HepG2 (cell line): Measurements from ENCODE around the gene MINDY1. TPM values are rescaled to one million over a fixed set of nuclear protein-coding genes. Genes with fewer than 3 reads are reported as not detected.

Experiments
- AKAP8 ChIP-seq: sonication (generic); formaldehyde crosslinking; IDR thresholded peaks from 2 replicates; pipeline ENCODE4 v1.5.1; 2020; ENCODE audit warnings: mild to moderate bottlenecking, missing genetic modification reagents
- BORCS8-MEF2B ChIP-seq: sonication (generic); formaldehyde crosslinking; IDR thresholded peaks from 2 replicates; pipeline ENCODE4 v1.8.0; 2022; ENCODE audit warnings: mild to moderate bottlenecking, missing genetic modification reagents
- CC2D1A ChIP-seq: sonication (generic); formaldehyde crosslinking; IDR thresholded peaks from 2 replicates; pipeline ENCODE4 v1.8.1; 2023; ENCODE audit warnings: mild to moderate bottlenecking, missing genetic modification reagents
- ETV6 ChIP-seq: sonication (generic); formaldehyde crosslinking; conservative IDR thresholded peaks from 2 replicates; pipeline ENCODE4 v1.4.0; 2020; ENCODE audit warnings: missing genetic modification reagents
- HMG20B ChIP-seq: conservative IDR thresholded peaks from 2 replicates; pipeline ENCODE4 v1.6.1; 2016; ENCODE audit warnings: missing genetic modification reagents, missing compliant biosample characterization
- HMGA1 ChIP-seq: sonication (generic); formaldehyde crosslinking; conservative IDR thresholded peaks from 2 replicates; pipeline ENCODE4 v1.4.0; 2020; ENCODE audit warnings: missing genetic modification reagents
- HOXA7 ChIP-seq: sonication (generic); formaldehyde crosslinking; IDR thresholded peaks from 2 replicates; pipeline ENCODE4 v1.8.1; 2022; ENCODE audit warnings: mild to moderate bottlenecking, missing genetic modification reagents, moderate library complexity
- KAT2B ChIP-seq: fragments of 150-350 bp; IDR thresholded peaks from 2 replicates; pipeline ENCODE4 v1.6.1; 2014; ENCODE audit warnings: low read depth, low read length, borderline replicate concordance
- KDM3A ChIP-seq: IDR thresholded peaks from 2 replicates; pipeline ENCODE4 v1.6.1; 2018; ENCODE audit warnings: low read depth, missing compliant biosample characterization
- MAZ ChIP-seq, 2 experiments: sonication (generic) in 1 of 2; formaldehyde crosslinking in 1 of 2; IDR thresholded peaks; 2 replicates each; pipeline versions ENCODE4 v1.5.0 to v1.6.1; 2012 to 2020; ENCODE audit warnings: low read depth in 2 of 2, mild to moderate bottlenecking in 2 of 2, borderline replicate concordance in 1 of 2, improper control_type of control experiment in 1 of 2, low read length in 1 of 2, missing genetic modification reagents in 1 of 2, moderate library complexity in 1 of 2
- RORA ChIP-seq: sonication (generic); formaldehyde crosslinking; IDR thresholded peaks from 2 replicates; pipeline ENCODE4 v1.5.0; 2020; ENCODE audit warnings: mild to moderate bottlenecking, missing genetic modification reagents, moderate library complexity
- TOPORS ChIP-seq: sonication (generic); formaldehyde crosslinking; IDR thresholded peaks from 2 replicates; pipeline ENCODE4 v1.8.0; 2023; ENCODE audit warnings: mild to moderate bottlenecking, missing genetic modification reagents
- ZBTB4 ChIP-seq: sonication (generic); formaldehyde crosslinking; IDR thresholded peaks from 2 replicates; pipeline ENCODE4 v1.4.0; 2020; ENCODE audit warnings: missing genetic modification reagents, mild to moderate bottlenecking, borderline replicate concordance
- ZNF10 ChIP-seq: sonication (generic); formaldehyde crosslinking; IDR thresholded peaks from 2 replicates; pipeline ENCODE4 v1.4.0; 2020; ENCODE audit warnings: mild to moderate bottlenecking, low read depth, missing genetic modification reagents, borderline replicate concordance
- ZNF12 ChIP-seq: sonication (generic); formaldehyde crosslinking; IDR thresholded peaks from 2 replicates; pipeline ENCODE4 v1.5.0; 2020; ENCODE audit warnings: missing genetic modification reagents
- ZNF333 ChIP-seq: sonication (generic); formaldehyde crosslinking; IDR thresholded peaks from 2 replicates; pipeline ENCODE4 v1.4.0; 2020; ENCODE audit warnings: mild to moderate bottlenecking, missing genetic modification reagents, borderline replicate concordance
- ZNF709 ChIP-seq: sonication (generic); formaldehyde crosslinking; IDR thresholded peaks from 2 replicates; pipeline ENCODE4 v1.5.0; 2020; ENCODE audit warnings: mild to moderate bottlenecking, missing genetic modification reagents
- ZNF75D ChIP-seq: sonication (generic); formaldehyde crosslinking; IDR thresholded peaks from 2 replicates; pipeline ENCODE4 v1.8.1; 2023; ENCODE audit warnings: missing genetic modification reagents, mild to moderate bottlenecking, borderline replicate concordance
- ZSCAN29 ChIP-seq: sonication (generic); formaldehyde crosslinking; conservative IDR thresholded peaks from 2 replicates; pipeline ENCODE4 v1.4.0; 2020; ENCODE audit warnings: mild to moderate bottlenecking, missing genetic modification reagents
- polyA plus RNA-seq, 8 experiments: library from polyadenylated mRNA; depleted of rRNA in 3 of 8; stranded (reverse) in 7 of 8; unstranded in 1 of 8; fragments of >200 nt; fragmentation: Illumina TruSeq in 4 of 8; extraction: Trizol in 4 of 8; gene quantifications; 2 replicates each; pipeline versions ENCODE4 v1.2.1 to v1.2.3, GENCODE V29; 2011 to 2016; ENCODE audit warnings: low read depth in 4 of 8, missing spikeins in 1 of 8, mixed read lengths in 1 of 8; ENCODE audit not compliant: insufficient read depth in 1 of 8
- total RNA-seq, 5 experiments: library from RNA; depleted of rRNA; stranded (reverse); fragments of >200 nt; fragmentation: Illumina TruSeq; extraction: Trizol; gene quantifications; 2 replicates each; pipeline ENCODE4 v1.2.3, GENCODE V29; 2016; ENCODE audit warnings: low read depth in 1 of 5
- TF ChIP-seq, protein P1 (sequence below): sonication (generic); formaldehyde crosslinking; IDR thresholded peaks from 2 replicates; pipeline ENCODE4 v1.4.0; 2020; ENCODE audit warnings: missing genetic modification reagents, mild to moderate bottlenecking, borderline replicate concordance
- TF ChIP-seq, protein P2 (sequence below): sonication (generic); formaldehyde crosslinking; IDR thresholded peaks from 2 replicates; pipeline ENCODE4 v1.4.0; 2020; ENCODE audit warnings: mild to moderate bottlenecking, missing genetic modification reagents

The MINDY1 gene
- total and polyA plus RNA-seq, 2 of the 13 experiments (the other 11 are each of a cell fraction or from before 2014, with no cell fraction given) = 11.1 to 15.0 TPM

- TF ChIP-seq KDM3A (no peak), ETV6 (CRISPR knock-in tag) (no peak), HMG20B (no peak), ZNF75D (CRISPR knock-in tag) (no peak), RORA (no peak), BORCS8-MEF2B (no peak), AKAP8 (CRISPR knock-in tag) (no peak), HOXA7 (CRISPR knock-in tag) (no peak), CC2D1A (CRISPR knock-in tag) (no peak), ZNF333 (CRISPR knock-in tag) (0 out of 2 replicates have a peak, but pooled peaks have one; percentile 29), HMGA1 (CRISPR knock-in tag) (no peak), TOPORS (CRISPR knock-in tag) (no peak), ZSCAN29 (CRISPR knock-in tag) (no peak), ZNF709 (CRISPR knock-in tag) (no peak), ZNF10 (CRISPR knock-in tag) (no peak), ZNF12 (no peak), ZBTB4 (CRISPR knock-in tag) (no peak), KAT2B (no peak), MAZ (IDR thresholded peaks at IDR 0.05; ENCODE audit: borderline replicate concordance, low read depth, low read length) (no peak), MAZ (CRISPR knock-in tag; IDR thresholded peaks at IDR 0.05; ENCODE audit: low read depth) (0 out of 2 replicates have a peak, but pooled peaks have one; percentile 53)
- TF ChIP-seq, protein P1, sequence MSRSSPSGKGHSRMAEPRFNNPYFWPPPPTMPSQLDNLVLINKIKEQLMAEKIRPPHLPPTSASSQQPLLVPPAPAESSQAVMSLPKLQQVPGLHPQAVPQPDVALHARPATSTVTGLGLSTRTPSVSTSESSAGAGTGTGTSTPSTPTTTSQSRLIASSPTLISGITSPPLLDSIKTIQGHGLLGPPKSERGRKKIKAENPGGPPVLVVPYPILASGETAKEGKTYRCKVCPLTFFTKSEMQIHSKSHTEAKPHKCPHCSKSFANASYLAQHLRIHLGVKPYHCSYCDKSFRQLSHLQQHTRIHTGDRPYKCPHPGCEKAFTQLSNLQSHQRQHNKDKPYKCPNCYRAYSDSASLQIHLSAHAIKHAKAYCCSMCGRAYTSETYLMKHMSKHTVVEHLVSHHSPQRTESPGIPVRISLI (CRISPR knock-in tag) = no peak
- TF ChIP-seq, protein P2, sequence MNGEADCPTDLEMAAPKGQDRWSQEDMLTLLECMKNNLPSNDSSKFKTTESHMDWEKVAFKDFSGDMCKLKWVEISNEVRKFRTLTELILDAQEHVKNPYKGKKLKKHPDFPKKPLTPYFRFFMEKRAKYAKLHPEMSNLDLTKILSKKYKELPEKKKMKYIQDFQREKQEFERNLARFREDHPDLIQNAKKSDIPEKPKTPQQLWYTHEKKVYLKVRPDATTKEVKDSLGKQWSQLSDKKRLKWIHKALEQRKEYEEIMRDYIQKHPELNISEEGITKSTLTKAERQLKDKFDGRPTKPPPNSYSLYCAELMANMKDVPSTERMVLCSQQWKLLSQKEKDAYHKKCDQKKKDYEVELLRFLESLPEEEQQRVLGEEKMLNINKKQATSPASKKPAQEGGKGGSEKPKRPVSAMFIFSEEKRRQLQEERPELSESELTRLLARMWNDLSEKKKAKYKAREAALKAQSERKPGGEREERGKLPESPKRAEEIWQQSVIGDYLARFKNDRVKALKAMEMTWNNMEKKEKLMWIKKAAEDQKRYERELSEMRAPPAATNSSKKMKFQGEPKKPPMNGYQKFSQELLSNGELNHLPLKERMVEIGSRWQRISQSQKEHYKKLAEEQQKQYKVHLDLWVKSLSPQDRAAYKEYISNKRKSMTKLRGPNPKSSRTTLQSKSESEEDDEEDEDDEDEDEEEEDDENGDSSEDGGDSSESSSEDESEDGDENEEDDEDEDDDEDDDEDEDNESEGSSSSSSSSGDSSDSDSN (CRISPR knock-in tag) = no peak; the same call in 1 of the 2 replicates
Measured at GRCh38 chr1:150973836-150974579, 32.7 kb downstream of the MINDY1 start (continued).
